ENCODE measurements around the gene CUBN.

CUBN gene

DNA sequence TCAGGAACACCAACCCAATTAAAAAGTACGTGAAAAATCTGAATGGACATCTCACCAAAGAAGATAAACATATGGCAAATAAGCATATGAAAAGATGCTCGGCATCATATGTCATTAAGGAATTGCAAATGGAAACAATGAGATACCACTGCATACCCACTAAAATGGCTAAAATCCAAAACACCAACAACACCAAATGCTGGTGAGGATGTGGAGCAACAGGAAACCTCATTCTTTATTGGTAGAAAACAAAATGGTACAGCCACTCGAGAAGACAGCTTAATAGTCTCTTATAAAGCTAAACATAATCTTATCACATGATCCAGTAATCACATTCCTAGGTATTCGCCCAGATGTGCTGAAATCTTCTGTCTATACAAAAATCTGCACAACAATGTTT lies 325.5 kb downstream of the CUBN start:
- 92 to 95% methylated on average over 3 to 4 of the region's 4 CpGs for WGBS, 2 experiments
- Histone ChIP-seq H3K9me3 (ENCODE audit: control insufficient read depth, low read length) (no peaks in the 10 kb centered on the region), H3K36me3 (ENCODE audit: control insufficient read depth, insufficient read depth, low read length) (no peaks in the 10 kb centered on the region), H3K27ac (ENCODE audit: insufficient read depth, low read depth, low read length, poor library complexity, severe bottlenecking) (no peak overlapping the region), H3K4me1 (ENCODE audit: control insufficient read depth, insufficient read depth, low read length) (no peaks in the 10 kb centered on the region), H3K27me3 (ENCODE audit: control insufficient read depth, insufficient read depth, low read length, poor library complexity, severe bottlenecking) (no peaks in the 10 kb centered on the region), H3K4me3 (ENCODE audit: insufficient read depth, low read depth, low read length) (no peak overlapping the region)

GRCh38 chr10:16803464-16803863 lies 326.1 kb downstream of the CUBN start:
- H3K27me3 ChIP-seq (ENCODE audit: control insufficient read depth, insufficient read depth, low read length, poor library complexity, severe bottlenecking) = no peaks in the 10 kb centered on the region
- no peaks in the 10 kb centered on the region for H3K9me3 ChIP-seq (ENCODE audit: control insufficient read depth, low read length)
- no peaks in the 10 kb centered on the region for H3K4me1 ChIP-seq (ENCODE audit: control insufficient read depth, insufficient read depth, low read length)
- 82 to 92% methylated on average over 1 to 2 of the region's 2 CpGs for WGBS, 2 experiments
- no peak overlapping the region for H3K27ac ChIP-seq (ENCODE audit: insufficient read depth, low read depth, low read length, poor library complexity, severe bottlenecking)
- H3K4me3 ChIP-seq (ENCODE audit: insufficient read depth, low read depth, low read length) = no peak overlapping the region
- H3K36me3 ChIP-seq (ENCODE audit: control insufficient read depth, insufficient read depth, low read length) = no peaks in the 10 kb centered on the region

DNA sequence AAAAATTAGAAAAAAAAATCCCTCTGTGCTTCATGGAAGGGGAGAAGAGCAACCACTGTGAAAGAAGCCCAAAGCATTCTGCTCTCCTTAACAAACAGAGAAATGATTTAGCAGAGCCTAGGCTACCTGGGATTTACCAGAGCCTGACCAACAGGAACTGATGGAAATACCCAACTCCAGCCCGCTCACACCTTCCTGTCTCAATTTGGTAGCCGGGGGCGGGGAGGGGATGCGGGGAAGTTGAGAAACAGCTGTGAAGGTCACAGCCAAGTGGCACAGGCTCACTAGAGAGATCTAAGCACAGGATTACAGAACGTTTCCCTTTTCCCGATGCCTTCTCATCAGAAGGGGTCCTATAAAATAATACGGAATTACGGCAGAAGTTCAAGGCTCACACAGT lies 330.0 kb downstream of the CUBN start:
- H3K36me3 ChIP-seq (ENCODE audit: control insufficient read depth, insufficient read depth, low read length) = no peaks in the 10 kb centered on the region
- 90 to 92% methylated on average over 8 of the region's 8 CpGs for WGBS, 2 experiments
- H3K27me3 ChIP-seq (ENCODE audit: control insufficient read depth, insufficient read depth, low read length, poor library complexity, severe bottlenecking) = no peaks in the 10 kb centered on the region

DNA sequence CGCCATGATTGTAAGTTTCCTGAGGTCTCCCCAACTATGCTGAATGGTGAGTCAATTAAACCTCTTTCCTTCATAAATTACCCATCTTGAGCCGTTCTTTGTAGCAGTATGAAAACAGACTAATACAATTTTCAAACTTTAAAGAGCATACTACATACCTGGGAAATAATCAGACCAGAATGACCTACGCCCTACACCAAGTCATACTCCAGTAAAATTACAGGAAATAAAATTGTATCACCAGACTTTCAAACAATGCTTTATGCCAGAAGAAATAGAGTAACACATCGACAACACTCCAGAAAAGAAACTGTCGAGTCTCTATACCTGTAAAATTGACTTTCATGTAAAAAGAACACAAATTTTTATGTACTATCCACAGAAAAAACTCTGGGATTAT lies 331.0 kb downstream of the CUBN start:
- no peak overlapping the region for H3K4me3 ChIP-seq (ENCODE audit: insufficient read depth, low read depth, low read length)
- H3K4me1 ChIP-seq (ENCODE audit: control insufficient read depth, insufficient read depth, low read length) = no peaks in the 10 kb centered on the region
- WGBS, 2 experiments = 91 to 95% methylated on average over 5 of the region's 5 CpGs
- no peaks in the 10 kb centered on the region for H3K27me3 ChIP-seq (ENCODE audit: control insufficient read depth, insufficient read depth, low read length, poor library complexity, severe bottlenecking)
- H3K36me3 ChIP-seq (ENCODE audit: control insufficient read depth, insufficient read depth, low read length) = no peaks in the 10 kb centered on the region
- no peaks in the 10 kb centered on the region for H3K9me3 ChIP-seq (ENCODE audit: control insufficient read depth, low read length)
- H3K27ac ChIP-seq (ENCODE audit: insufficient read depth, low read depth, low read length, poor library complexity, severe bottlenecking) = no peak overlapping the region

More for the DNA sequence above, 330.0 kb downstream of the CUBN start:
- Histone ChIP-seq H3K4me3 (ENCODE audit: insufficient read depth, low read depth, low read length) (no peak overlapping the region), H3K9me3 (ENCODE audit: control insufficient read depth, low read length) (no peaks in the 10 kb centered on the region), H3K27ac (ENCODE audit: insufficient read depth, low read depth, low read length, poor library complexity, severe bottlenecking) (no peak overlapping the region), H3K4me1 (ENCODE audit: control insufficient read depth, insufficient read depth, low read length) (no peaks in the 10 kb centered on the region)

DNA sequence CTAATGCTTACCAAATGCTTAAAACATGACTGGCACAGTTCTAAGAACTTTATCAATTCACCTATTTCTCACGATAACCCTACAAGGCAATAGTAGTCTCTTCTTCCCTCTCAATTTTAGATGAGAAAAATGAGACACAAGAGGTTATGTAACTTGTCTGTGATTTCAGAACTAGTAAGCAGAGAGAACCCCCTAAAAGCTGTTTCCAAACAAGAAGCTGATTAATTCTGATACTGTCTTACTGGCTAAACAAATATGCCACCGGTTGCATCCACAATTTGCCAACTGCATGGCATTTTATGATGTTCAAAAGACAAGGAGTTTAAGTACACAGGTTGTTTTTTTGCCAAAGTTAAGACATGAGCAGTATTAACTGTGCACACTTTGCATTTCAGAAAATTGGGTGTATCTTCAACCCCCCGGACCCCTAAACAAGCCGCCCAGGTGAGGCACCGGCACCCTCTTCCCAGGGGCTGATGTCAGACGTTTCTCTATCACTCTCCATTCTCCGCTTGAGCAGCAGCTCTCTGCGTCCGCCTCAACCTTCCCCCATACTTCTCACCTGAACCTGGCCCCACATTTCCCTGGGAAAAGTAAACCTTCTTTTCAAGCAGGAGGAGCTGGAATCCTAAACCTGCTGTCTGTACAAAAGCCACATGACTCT lies 334.1 kb downstream of the CUBN start:
- Histone ChIP-seq H3K4me1 (ENCODE audit: control insufficient read depth, insufficient read depth, low read length) (no peaks in the 10 kb centered on the region), H3K9me3 (ENCODE audit: control insufficient read depth, low read length) (no peaks in the 10 kb centered on the region), H3K36me3 (ENCODE audit: control insufficient read depth, insufficient read depth, low read length) (no peaks in the 10 kb centered on the region), H3K4me3 (ENCODE audit: insufficient read depth, low read depth, low read length) (no peak overlapping the region), H3K27me3 (ENCODE audit: control insufficient read depth, insufficient read depth, low read length, poor library complexity, severe bottlenecking) (no peaks in the 10 kb centered on the region), H3K27ac (ENCODE audit: insufficient read depth, low read depth, low read length, poor library complexity, severe bottlenecking) (no peak overlapping the region)
- WGBS, 2 experiments = 88 to 90% methylated on average over 9 of the region's 9 CpGs

GRCh38 chr10:16794005-16794404 lies 335.6 kb downstream of the CUBN start:
- Histone ChIP-seq H3K4me1 (ENCODE audit: control insufficient read depth, insufficient read depth, low read length) (no peaks in the 10 kb centered on the region), H3K27me3 (ENCODE audit: control insufficient read depth, insufficient read depth, low read length, poor library complexity, severe bottlenecking) (no peaks in the 10 kb centered on the region), H3K36me3 (ENCODE audit: control insufficient read depth, insufficient read depth, low read length) (no peaks in the 10 kb centered on the region), H3K4me3 (ENCODE audit: insufficient read depth, low read depth, low read length) (no peak overlapping the region), H3K27ac (ENCODE audit: insufficient read depth, low read depth, low read length, poor library complexity, severe bottlenecking) (no peak overlapping the region), H3K9me3 (ENCODE audit: control insufficient read depth, low read length) (no peaks in the 10 kb centered on the region)
- 90 to 93% methylated on average over 1 of the region's 1 CpG for WGBS, 2 experiments

GRCh38 chr10:16792675-16793074 lies 336.9 kb downstream of the CUBN start:
- Histone ChIP-seq H3K36me3 (ENCODE audit: control insufficient read depth, insufficient read depth, low read length) (no peaks in the 10 kb centered on the region), H3K4me1 (ENCODE audit: control insufficient read depth, insufficient read depth, low read length) (no peaks in the 10 kb centered on the region), H3K27me3 (ENCODE audit: control insufficient read depth, insufficient read depth, low read length, poor library complexity, severe bottlenecking) (no peaks in the 10 kb centered on the region), H3K27ac (ENCODE audit: insufficient read depth, low read depth, low read length, poor library complexity, severe bottlenecking) (no peak overlapping the region), H3K9me3 (ENCODE audit: control insufficient read depth, low read length) (no peaks in the 10 kb centered on the region), H3K4me3 (ENCODE audit: insufficient read depth, low read depth, low read length) (no peak overlapping the region)
- 93 to 96% methylated on average over 7 to 8 of the region's 8 CpGs for WGBS, 2 experiments

DNA sequence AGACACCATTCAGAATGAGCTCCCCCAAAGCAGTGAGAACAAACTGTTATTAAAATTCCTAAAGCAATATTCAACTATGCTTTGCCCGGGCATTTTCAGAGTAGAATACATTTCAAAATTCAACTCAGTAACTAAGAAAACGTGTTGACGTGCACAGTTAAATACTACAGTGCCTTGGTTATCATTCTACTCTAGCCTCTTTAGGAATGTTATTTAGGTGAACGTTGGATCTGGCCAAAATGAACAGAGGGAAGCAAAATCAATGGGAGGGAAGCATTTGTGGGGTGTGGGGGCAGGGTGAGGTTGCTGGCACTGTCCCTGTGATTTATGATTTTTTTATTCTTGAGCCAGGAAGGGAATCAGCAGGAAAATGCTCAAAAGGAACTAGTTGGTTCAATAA lies 339.8 kb downstream of the CUBN start:
- no peaks in the 10 kb centered on the region for H3K9me3 ChIP-seq (ENCODE audit: control insufficient read depth, low read length)
- H3K4me1 ChIP-seq (ENCODE audit: control insufficient read depth, insufficient read depth, low read length) = no peaks in the 10 kb centered on the region
- 95 to 97% methylated on average over 4 of the region's 4 CpGs for WGBS, 2 experiments
- no peak overlapping the region for H3K4me3 ChIP-seq (ENCODE audit: insufficient read depth, low read depth, low read length)
- H3K27ac ChIP-seq (ENCODE audit: insufficient read depth, low read depth, low read length, poor library complexity, severe bottlenecking) = no peak overlapping the region
- no peaks in the 10 kb centered on the region for H3K36me3 ChIP-seq (ENCODE audit: control insufficient read depth, insufficient read depth, low read length)
- no peaks in the 10 kb centered on the region for H3K27me3 ChIP-seq (ENCODE audit: control insufficient read depth, insufficient read depth, low read length, poor library complexity, severe bottlenecking)

DNA sequence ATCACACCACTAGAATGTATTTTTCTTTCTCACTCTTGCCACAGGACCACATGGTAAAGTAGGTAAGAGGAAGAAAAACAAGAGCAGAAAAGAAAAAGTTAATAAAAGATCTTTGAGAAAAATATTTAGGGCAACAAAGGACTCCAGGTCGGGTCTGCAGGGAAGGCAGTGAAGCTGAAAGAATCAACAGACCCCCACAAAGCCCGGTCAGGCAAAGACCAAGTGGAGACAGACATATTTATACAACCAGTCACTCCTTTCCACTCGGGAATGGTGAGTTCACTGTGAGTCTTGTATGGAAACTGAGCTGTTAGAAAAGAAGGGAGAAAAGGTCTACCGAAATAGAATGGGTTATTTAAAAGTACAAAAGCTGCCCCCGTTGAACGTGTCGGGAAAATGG lies 340.4 kb downstream of the CUBN start:
- H3K27me3 ChIP-seq (ENCODE audit: control insufficient read depth, insufficient read depth, low read length, poor library complexity, severe bottlenecking) = no peaks in the 10 kb centered on the region
- H3K36me3 ChIP-seq (ENCODE audit: control insufficient read depth, insufficient read depth, low read length) = no peaks in the 10 kb centered on the region
- no peaks in the 10 kb centered on the region for H3K9me3 ChIP-seq (ENCODE audit: control insufficient read depth, low read length)
- 78 to 80% methylated on average over 6 to 7 of the region's 7 CpGs for WGBS, 2 experiments
- H3K4me1 ChIP-seq (ENCODE audit: control insufficient read depth, insufficient read depth, low read length) = no peaks in the 10 kb centered on the region
- no peak overlapping the region for H3K4me3 ChIP-seq (ENCODE audit: insufficient read depth, low read depth, low read length)
- no peak overlapping the region for H3K27ac ChIP-seq (ENCODE audit: insufficient read depth, low read depth, low read length, poor library complexity, severe bottlenecking)

DNA sequence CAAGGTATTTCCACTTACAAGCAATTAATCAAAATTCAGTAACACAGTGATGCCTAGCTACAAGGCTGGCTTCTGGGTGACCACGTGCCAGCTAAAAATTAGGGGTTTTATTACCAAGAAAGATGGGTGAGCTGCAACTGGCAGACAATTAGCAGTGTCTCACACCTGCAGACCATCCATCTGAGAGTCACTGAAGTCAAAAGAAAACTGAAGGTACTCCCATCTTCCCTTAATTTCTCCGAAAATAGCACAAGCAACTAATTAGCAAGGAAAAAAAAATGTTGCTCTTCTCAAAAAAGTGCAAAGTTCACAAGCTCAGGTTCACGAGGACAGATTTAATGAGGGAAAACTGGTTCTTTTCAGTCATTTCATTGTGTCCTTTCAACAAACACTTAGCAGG lies 340.8 kb downstream of the CUBN start:
- Histone ChIP-seq H3K36me3 (ENCODE audit: control insufficient read depth, insufficient read depth, low read length) (no peaks in the 10 kb centered on the region), H3K4me1 (ENCODE audit: control insufficient read depth, insufficient read depth, low read length) (no peaks in the 10 kb centered on the region), H3K27me3 (ENCODE audit: control insufficient read depth, insufficient read depth, low read length, poor library complexity, severe bottlenecking) (no peaks in the 10 kb centered on the region), H3K27ac (ENCODE audit: insufficient read depth, low read depth, low read length, poor library complexity, severe bottlenecking) (no peak overlapping the region), H3K9me3 (ENCODE audit: control insufficient read depth, low read length) (no peaks in the 10 kb centered on the region), H3K4me3 (ENCODE audit: insufficient read depth, low read depth, low read length) (no peak overlapping the region)
- WGBS, 2 experiments = 85 to 89% methylated on average over 3 of the region's 3 CpGs

GRCh38 chr10:16788125-16788524 lies 341.5 kb downstream of the CUBN start:
- WGBS, 2 experiments = 95 to 97% methylated on average over 6 of the region's 6 CpGs
- H3K36me3 ChIP-seq (ENCODE audit: control insufficient read depth, insufficient read depth, low read length) = no peaks in the 10 kb centered on the region

More at GRCh38 chr10:16788125-16788524, 341.5 kb downstream of the CUBN start:
- H3K27me3 ChIP-seq (ENCODE audit: control insufficient read depth, insufficient read depth, low read length, poor library complexity, severe bottlenecking) = no peaks in the 10 kb centered on the region
- no peak overlapping the region for H3K27ac ChIP-seq (ENCODE audit: insufficient read depth, low read depth, low read length, poor library complexity, severe bottlenecking)
- no peaks in the 10 kb centered on the region for H3K9me3 ChIP-seq (ENCODE audit: control insufficient read depth, low read length)
- no peaks in the 10 kb centered on the region for H3K4me1 ChIP-seq (ENCODE audit: control insufficient read depth, insufficient read depth, low read length)
- H3K4me3 ChIP-seq (ENCODE audit: insufficient read depth, low read depth, low read length) = no peak overlapping the region

Data from ectodermal cell (in vitro differentiated cells).